BE2C (cell line): ENCODE results near the gene CIZ1.
A peak's percentile ranks its signal among the peaks of the same experiment; 100 is the strongest.

Experiments
- DNase-seq: peaks from one replicate; pipeline ENCODE4 v3.0.0-alpha.2; 2020
- H3K27me3 ChIP-seq: fragments of 250-450 bp; sonication (Bioruptor Pico); 2 replicates; pipeline ENCODE4 v1.5.1; 2020; ENCODE audit warnings: mild to moderate bottlenecking
- H3K36me3 ChIP-seq: fragments of 250-450 bp; sonication (Bioruptor Pico); 2 replicates; pipeline ENCODE4 v1.5.1; 2020; ENCODE audit warnings: mild to moderate bottlenecking
- H3K4me1 ChIP-seq: fragments of 250-450 bp; sonication (Bioruptor Pico); 2 replicates; pipeline ENCODE4 v1.5.1; 2020
- H3K4me3 ChIP-seq: 2 replicates; pipeline ENCODE4 v1.5.1; 2011; ENCODE audit warnings: low read depth, low read length
- H3K9me3 ChIP-seq: fragments of 250-450 bp; sonication (Bioruptor Pico); 2 replicates; pipeline ENCODE4 v1.5.1; 2020
- CTCF ChIP-seq: IDR thresholded peaks from 2 replicates; pipeline ENCODE4 v1.5.1; 2012; ENCODE audit warnings: mild to moderate bottlenecking, low read depth, low read length

CIZ1 gene

GRCh38 chr9:128190516-128191405, 611 bp downstream of the CIZ1 start:
- H3K9me3 ChIP-seq = no peaks in the 10 kb centered on the region
- H3K4me1 ChIP-seq = no peaks in the 10 kb centered on the region
- H3K27me3 ChIP-seq = no peaks in the 10 kb centered on the region
- peaks cover 22% of the 10 kb centered on the region for H3K36me3 ChIP-seq
- TF ChIP-seq CTCF = no peak
- no peak for DNase-seq
- peak overlapping the region; percentile 89 for H3K4me3 ChIP-seq

GRCh38 chr9:128190013-128190412, 1.4 kb downstream of the CIZ1 start:
- H3K27me3 ChIP-seq = no peaks in the 10 kb centered on the region
- DNase-seq = no peak
- no peaks in the 10 kb centered on the region for H3K4me1 ChIP-seq
- no peaks in the 10 kb centered on the region for H3K9me3 ChIP-seq
- peak overlapping the region; percentile 89 for H3K4me3 ChIP-seq
- TF ChIP-seq CTCF = no peak
- H3K36me3 ChIP-seq = peaks cover 28% of the 10 kb centered on the region

- Histone ChIP-seq H3K9me3 (no peaks in the 10 kb centered on the region), H3K36me3 (peaks cover 41% of the 10 kb centered on the region), H3K4me1 (no peaks in the 10 kb centered on the region), H3K4me3 (no peak overlapping the region), H3K27me3 (no peaks in the 10 kb centered on the region)
- TF ChIP-seq CTCF = no peak
- DNase-seq = no peak
Observed at GRCh38 chr9:128188209-128188608, 3.2 kb downstream of the CIZ1 start.

GRCh38 chr9:128187361-128187760, 4.0 kb downstream of the CIZ1 start:
- Histone ChIP-seq H3K4me1 (no peaks in the 10 kb centered on the region; the same call in 1 of the 2 replicates), H3K4me3 (no peak overlapping the region), H3K27me3 (no peaks in the 10 kb centered on the region), H3K36me3 (peaks cover 43% of the 10 kb centered on the region), H3K9me3 (no peaks in the 10 kb centered on the region)
- no peak for DNase-seq
- TF ChIP-seq CTCF = no peak

GRCh38 chr9:128185979-128186965, 5.1 kb downstream of the CIZ1 start:
- Histone ChIP-seq H3K36me3 (peaks cover 43% of the 10 kb centered on the region), H3K4me1 (no peaks in the 10 kb centered on the region; the same call in 1 of the 2 replicates), H3K9me3 (no peaks in the 10 kb centered on the region), H3K4me3 (no peak overlapping the region), H3K27me3 (no peaks in the 10 kb centered on the region)
- no peak for DNase-seq
- no peak for TF ChIP-seq CTCF
